CD14-positive monocyte (primary cell): ENCODE data around the gene CHAF1A. TPM values are rescaled to one million over a fixed set of nuclear protein-coding genes. Genes with fewer than 3 reads are reported as not detected.
A peak's percentile ranks its signal among the peaks of the same experiment; 100 is the strongest.

Source experiments
- DNase-seq, 3 donors: peaks; one replicate each; pipeline ENCODE4 v3.0.0-alpha.2; 2011 to 2022
- H2AFZ ChIP-seq: 2 replicates; pipeline ENCODE4 v1.6.0; 2012; ENCODE audit warnings: mild to moderate bottlenecking, low read depth, low read length, inconsistent platforms; ENCODE audit not compliant: insufficient read depth, poor library complexity, severe bottlenecking
- H3K27ac ChIP-seq, 2 donors: 1 replicate in 1 of 2; 2 replicates in 1 of 2; pipeline ENCODE4 v1.5.1; 2012 to 2013; ENCODE audit warnings: low read length in 2 of 2, control low read depth in 1 of 2, inconsistent platforms in 1 of 2, low read depth in 1 of 2, mild to moderate bottlenecking in 1 of 2
- H3K27me3 ChIP-seq, 2 donors: one replicate each; pipeline versions ENCODE4 v1.6.0 to v1.6.1; 2011 to 2013; ENCODE audit warnings: low read length in 2 of 2; ENCODE audit not compliant: control insufficient read depth in 2 of 2, insufficient read depth in 2 of 2
- H3K36me3 ChIP-seq, 2 donors: replicated peaks in 1 of 2; 1 replicate in 1 of 2; 2 replicates in 1 of 2; pipeline versions ENCODE4 v1.5.1 to v1.6.1; 2012 to 2013; ENCODE audit warnings: low read length in 2 of 2, control low read depth in 1 of 2, inconsistent platforms in 1 of 2, mild to moderate bottlenecking in 1 of 2; ENCODE audit not compliant: insufficient read depth in 2 of 2, control insufficient read depth in 1 of 2
- H3K4me1 ChIP-seq, 2 donors: 1 replicate in 1 of 2; 2 replicates in 1 of 2; pipeline versions ENCODE4 v1.5.1 to v1.6.1; 2012 to 2013; ENCODE audit warnings: low read length in 2 of 2, control low read depth in 1 of 2, inconsistent platforms in 1 of 2, mild to moderate bottlenecking in 1 of 2, moderate library complexity in 1 of 2; ENCODE audit not compliant: insufficient read depth in 2 of 2, control insufficient read depth in 1 of 2
- H3K4me2 ChIP-seq: replicated peaks from 2 replicates; pipeline ENCODE3; 2012; ENCODE audit warnings: low read length, moderate library complexity, mild to moderate bottlenecking; ENCODE audit not compliant: poor library complexity, severe bottlenecking; ENCODE audit errors: extremely low read depth
- H3K4me3 ChIP-seq, 3 experiments: fragments of 200-600 bp in 1 of 3; sonication (generic) in 1 of 3; replicated peaks in 1 of 3; 1 replicate in 2 of 3; 2 replicates in 1 of 3; pipeline ENCODE4 v1.5.1; 2011 to 2013; ENCODE audit warnings: low read length in 3 of 3, mild to moderate bottlenecking in 3 of 3, control low read depth in 2 of 3, low read depth in 2 of 3, inconsistent platforms in 1 of 3, moderate library complexity in 1 of 3
- H3K79me2 ChIP-seq: 2 replicates; pipeline ENCODE4 v1.6.0; 2012; ENCODE audit warnings: mild to moderate bottlenecking, control low read depth, inconsistent platforms, low read length, moderate library complexity; ENCODE audit not compliant: insufficient read depth
- H3K9ac ChIP-seq: 2 replicates; pipeline ENCODE4 v1.6.0; 2017; ENCODE audit warnings: low read length, mild to moderate bottlenecking; ENCODE audit not compliant: insufficient read depth, poor library complexity, severe bottlenecking
- H3K9me3 ChIP-seq, 2 donors: replicated peaks in 1 of 2; 1 replicate in 1 of 2; 2 replicates in 1 of 2; pipeline versions ENCODE4 v1.5.1 to v1.6.1; 2012 to 2013; ENCODE audit warnings: low read length in 2 of 2, control low read depth in 1 of 2; ENCODE audit not compliant: control insufficient read depth in 1 of 2, insufficient read depth in 1 of 2
- H4K20me1 ChIP-seq: 2 replicates; pipeline ENCODE4 v1.6.0; 2012; ENCODE audit warnings: mild to moderate bottlenecking, low read length, control low read depth, moderate library complexity; ENCODE audit not compliant: insufficient read depth
- H3K27ac Mint-ChIP-seq, 7 donors: one replicate each; pipeline ENCODE4 v1.8.0; 2020; ENCODE audit warnings: mild to moderate bottlenecking in 7 of 7, mixed read lengths in 7 of 7, moderate library complexity in 6 of 7, inconsistent platforms in 2 of 7
- H3K27me3 Mint-ChIP-seq, 3 donors: one replicate each; pipeline ENCODE4 v1.8.0; 2021 to 2022; ENCODE audit warnings: low read depth in 3 of 3, mild to moderate bottlenecking in 3 of 3, mixed read lengths in 3 of 3, moderate library complexity in 3 of 3, inconsistent platforms in 1 of 3
- H3K36me3 Mint-ChIP-seq, 2 donors: one replicate each; pipeline ENCODE4 v1.8.0; 2020; ENCODE audit warnings: mixed read lengths in 2 of 2, inconsistent platforms in 1 of 2, mild to moderate bottlenecking in 1 of 2
- H3K4me1 Mint-ChIP-seq: one replicate; pipeline ENCODE4 v1.8.0; 2020; ENCODE audit warnings: mild to moderate bottlenecking, mixed read lengths
- H3K4me3 Mint-ChIP-seq, 2 donors: one replicate each; pipeline ENCODE4 v1.8.0; 2020; ENCODE audit warnings: mild to moderate bottlenecking in 2 of 2, mixed read lengths in 2 of 2, moderate library complexity in 1 of 2
- H3K9me3 Mint-ChIP-seq, 7 donors: one replicate each; pipeline ENCODE4 v1.8.0; 2020 to 2022; ENCODE audit warnings: mixed read lengths in 7 of 7, mild to moderate bottlenecking in 6 of 7, moderate library complexity in 6 of 7, inconsistent platforms in 2 of 7
- CTCF ChIP-seq: fragments of 200-600 bp; IDR thresholded peaks from one replicate; pipeline ENCODE4 v1.8.0; 2022; ENCODE audit warnings: antibody characterized with exemption, mild to moderate bottlenecking
- WGBS: methylation state at CpG from one replicate; pipeline ENCODE4 v1.1.5; 2013; ENCODE audit warnings: missing lambda C conversion rate; ENCODE audit not compliant: insufficient coverage; 5-methylcytosine and 5-hydroxymethylcytosine counted together
- intact Hi-C, 2 donors: fragments of 100-400 bp; cut with micrococcal nuclease; formaldehyde crosslinking; loops; one replicate each; pipeline versions ENCODE4 v1.15.0 to v1.15.1; 2023
- polyA plus RNA-seq, 3 donors: library from polyadenylated mRNA; depleted of rRNA in 1 of 3; unstranded in 2 of 3; stranded (reverse) in 1 of 3; fragments of 300-500 nt in 2 of 3; fragments of >200 nt in 1 of 3; fragmentation: Illumina TruSeq in 2 of 3; gene quantifications; 1 replicate in 2 of 3; 2 replicates in 1 of 3; pipeline ENCODE4 v1.2.3, GENCODE V29; 2012 to 2021

Gene CHAF1A
- polyA plus RNA-seq, 3 donors: 4.4 to 26.4 (median 5.4) TPM

GRCh38 chr19:4434391-4434790, 32.0 kb downstream of the CHAF1A start:
- peaks cover 35 to 67% of the 10 kb centered on the region in 2 donors for H3K36me3 Mint-ChIP-seq
- Histone ChIP-seq H3K4me3 (no peak overlapping the region), H3K79me2 (peaks cover 40% of the 10 kb centered on the region), H3K4me1 (peaks cover 37 to 42% of the 10 kb centered on the region in 2 donors), H4K20me1 (no peaks in the 10 kb centered on the region), H2AFZ (no peak overlapping the region), H3K27ac (no peak overlapping the region), H3K9ac (no peak overlapping the region), H3K36me3 (peaks cover 27 to 48% of the 10 kb centered on the region in 2 donors), H3K9me3 (no peaks in the 10 kb centered on the region), H3K27me3 (no peaks in the 10 kb centered on the region), H3K4me2 (no peak overlapping the region)
- H3K27me3 Mint-ChIP-seq: peaks cover 0 to 6% (median 3%) of the 10 kb centered on the region in 3 donors
- TF ChIP-seq CTCF: no peak
- H3K27ac Mint-ChIP-seq: no peak overlapping the region
- peaks cover 33% of the 10 kb centered on the region for H3K4me1 Mint-ChIP-seq
- no CpG with 5 or more reads among the region's 9 CpGs for WGBS
- H3K9me3 Mint-ChIP-seq: peaks cover 0 to 2% (median 0%) of the 10 kb centered on the region in 7 donors
- no peak overlapping the region for H3K4me3 Mint-ChIP-seq
- intact Hi-C loops: no loop called here
- no peak for DNase-seq

- WGBS: 95% methylated on average over 7 of the region's 7 CpGs
- Histone ChIP-seq H4K20me1 (no peaks in the 10 kb centered on the region), H3K36me3 (peaks cover 33 to 56% of the 10 kb centered on the region in 2 donors), H3K4me3 (no peak overlapping the region), H3K79me2 (peaks cover 42% of the 10 kb centered on the region), H2AFZ (no peak overlapping the region), H3K9me3 (no peaks in the 10 kb centered on the region), H3K27ac (no peak overlapping the region), H3K27me3 (no peaks in the 10 kb centered on the region), H3K9ac (no peak overlapping the region), H3K4me1 (peaks cover 21 to 23% of the 10 kb centered on the region in 2 donors), H3K4me2 (no peak overlapping the region)
- H3K36me3 Mint-ChIP-seq: peaks cover 40 to 76% of the 10 kb centered on the region in 2 donors
- no peak for TF ChIP-seq CTCF
- peaks cover 18% of the 10 kb centered on the region for H3K4me1 Mint-ChIP-seq
- peaks cover 0 to 4% (median 0%) of the 10 kb centered on the region in 7 donors for H3K9me3 Mint-ChIP-seq
- H3K27ac Mint-ChIP-seq: peak overlapping the region in 1 of 7 donors; percentile 48
- no peak overlapping the region for H3K4me3 Mint-ChIP-seq
- DNase-seq: no peak
- no peaks in the 10 kb centered on the region for H3K27me3 Mint-ChIP-seq
- intact Hi-C loops: no loop called here
Measured at GRCh38 chr19:4436231-4436630, 33.8 kb downstream of the CHAF1A start.
